ENCODE results near the gene SLC7A1. TPM values are rescaled to one million over a fixed set of nuclear protein-coding genes. Genes with fewer than 3 reads are reported as not detected.

Gene SLC7A1
- polyA plus RNA-seq, 2 of the 4 experiments (the other 2 are of a cell fraction): 19.9 to 24.8 TPM

- TF ChIP-seq SREBF2 (IDR thresholded peaks at IDR 0.05) (no peak), FOSB (CRISPR knock-in tag; IDR thresholded peaks at IDR 0.05) (no peak), ZSCAN20 (CRISPR knock-in tag; IDR thresholded peaks at IDR 0.05) (no peak), HOXB13 (CRISPR knock-in tag; IDR thresholded peaks at IDR 0.05; ENCODE audit: low read depth) (no peak), FOSL2 (IDR thresholded peaks at IDR 0.05) (no peak), FOSL2 (CRISPR knock-in tag; IDR thresholded peaks at IDR 0.05) (no peak), MAZ (IDR thresholded peaks at IDR 0.05; ENCODE audit: borderline replicate concordance, low read depth, low read length) (no peak), KDM5A (IDR thresholded peaks at IDR 0.05) (no peak)
- TF ChIP-seq, protein P1, sequence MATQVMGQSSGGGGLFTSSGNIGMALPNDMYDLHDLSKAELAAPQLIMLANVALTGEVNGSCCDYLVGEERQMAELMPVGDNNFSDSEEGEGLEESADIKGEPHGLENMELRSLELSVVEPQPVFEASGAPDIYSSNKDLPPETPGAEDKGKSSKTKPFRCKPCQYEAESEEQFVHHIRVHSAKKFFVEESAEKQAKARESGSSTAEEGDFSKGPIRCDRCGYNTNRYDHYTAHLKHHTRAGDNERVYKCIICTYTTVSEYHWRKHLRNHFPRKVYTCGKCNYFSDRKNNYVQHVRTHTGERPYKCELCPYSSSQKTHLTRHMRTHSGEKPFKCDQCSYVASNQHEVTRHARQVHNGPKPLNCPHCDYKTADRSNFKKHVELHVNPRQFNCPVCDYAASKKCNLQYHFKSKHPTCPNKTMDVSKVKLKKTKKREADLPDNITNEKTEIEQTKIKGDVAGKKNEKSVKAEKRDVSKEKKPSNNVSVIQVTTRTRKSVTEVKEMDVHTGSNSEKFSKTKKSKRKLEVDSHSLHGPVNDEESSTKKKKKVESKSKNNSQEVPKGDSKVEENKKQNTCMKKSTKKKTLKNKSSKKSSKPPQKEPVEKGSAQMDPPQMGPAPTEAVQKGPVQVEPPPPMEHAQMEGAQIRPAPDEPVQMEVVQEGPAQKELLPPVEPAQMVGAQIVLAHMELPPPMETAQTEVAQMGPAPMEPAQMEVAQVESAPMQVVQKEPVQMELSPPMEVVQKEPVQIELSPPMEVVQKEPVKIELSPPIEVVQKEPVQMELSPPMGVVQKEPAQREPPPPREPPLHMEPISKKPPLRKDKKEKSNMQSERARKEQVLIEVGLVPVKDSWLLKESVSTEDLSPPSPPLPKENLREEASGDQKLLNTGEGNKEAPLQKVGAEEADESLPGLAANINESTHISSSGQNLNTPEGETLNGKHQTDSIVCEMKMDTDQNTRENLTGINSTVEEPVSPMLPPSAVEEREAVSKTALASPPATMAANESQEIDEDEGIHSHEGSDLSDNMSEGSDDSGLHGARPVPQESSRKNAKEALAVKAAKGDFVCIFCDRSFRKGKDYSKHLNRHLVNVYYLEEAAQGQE (IDR thresholded peaks at IDR 0.05): no peak
Observed at GRCh38 chr13:29538652-29539040, 56.8 kb downstream of the SLC7A1 start (continued).

DNA sequence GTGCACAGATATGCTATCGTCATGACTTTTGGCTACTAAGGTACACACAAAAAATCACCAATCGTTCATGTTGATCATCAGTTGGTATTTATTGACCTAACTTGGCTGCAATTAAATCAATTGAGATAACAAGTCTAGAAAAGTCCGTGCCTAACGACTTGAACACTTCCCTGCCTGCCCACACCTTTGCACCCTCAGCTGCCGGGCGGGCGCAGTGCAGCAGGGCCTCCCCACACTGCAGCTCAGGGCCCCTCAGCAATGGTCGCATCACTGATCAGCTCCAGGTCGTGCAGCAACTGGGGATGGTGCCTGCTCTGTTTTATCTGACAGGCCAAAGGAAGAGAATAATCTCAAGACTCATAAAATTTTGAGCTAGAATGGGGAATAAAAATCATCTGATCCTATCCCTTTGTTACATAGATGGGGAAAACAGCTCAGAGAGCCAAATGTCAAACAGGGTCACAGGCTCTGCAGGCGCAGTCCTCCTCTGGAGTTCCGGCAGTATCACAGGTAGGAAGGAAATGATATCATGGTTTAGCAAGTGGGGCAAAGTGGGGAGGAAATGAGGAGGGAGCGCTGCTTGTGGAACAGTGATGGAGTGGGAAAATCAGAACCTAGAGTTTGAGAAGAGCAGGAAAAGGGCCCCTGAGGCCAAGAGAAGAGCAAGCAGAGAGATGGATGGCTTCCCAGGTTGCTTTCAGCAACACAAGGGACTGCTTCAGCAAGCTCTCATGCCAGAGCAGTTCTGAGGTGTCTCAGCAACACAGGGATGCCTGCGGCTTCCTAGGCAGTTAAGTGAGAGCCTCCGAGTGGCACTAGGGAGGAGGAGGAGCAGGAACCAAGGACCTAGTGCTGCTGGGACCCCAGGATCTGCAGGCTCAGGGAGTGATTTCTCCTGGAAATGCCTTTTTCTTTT, 57.5 kb downstream of the SLC7A1 start:
- TF ChIP-seq MYC (IDR thresholded peaks at IDR 0.05; ENCODE audit: borderline replicate concordance, low read length) (no peak), ZFP36 (IDR thresholded peaks at IDR 0.05; ENCODE audit: borderline replicate concordance, partially characterized antibody) (no peak), KDM5A (IDR thresholded peaks at IDR 0.05) (no peak), RFX5 (IDR thresholded peaks at IDR 0.05) (no peak), TFCP2L1 (CRISPR knock-in tag; IDR thresholded peaks at IDR 0.05) (no peak), SREBF2 (IDR thresholded peaks at IDR 0.05) (no peak), PBX3 (IDR thresholded peaks at IDR 0.05) (no peak), CEBPB (IDR thresholded peaks at IDR 0.05) (no peak), HOXB13 (CRISPR knock-in tag; IDR thresholded peaks at IDR 0.05; ENCODE audit: low read depth) (no peak), RARB (CRISPR knock-in tag; IDR thresholded peaks at IDR 0.05) (no peak), HOXB5 (CRISPR knock-in tag; IDR thresholded peaks at IDR 0.05) (no peak), RAD21 (conservative IDR thresholded peaks at IDR 0.05 in 1 of 2, IDR thresholded peaks at IDR 0.05 in 1 of 2) (no peak), POLR2AphosphoS2 (conservative IDR thresholded peaks at IDR 0.05; ENCODE audit: low read length) (no peak), POLR2A (IDR thresholded peaks at IDR 0.05; ENCODE audit: low read length) (no peak), EHF (CRISPR knock-in tag; IDR thresholded peaks at IDR 0.05) (no peak), CHD4 (IDR thresholded peaks at IDR 0.05; ENCODE audit: borderline replicate concordance) (no peak), MAZ (IDR thresholded peaks at IDR 0.05; ENCODE audit: borderline replicate concordance, low read depth, low read length) (no peak)
- TF ChIP-seq, protein P2, sequence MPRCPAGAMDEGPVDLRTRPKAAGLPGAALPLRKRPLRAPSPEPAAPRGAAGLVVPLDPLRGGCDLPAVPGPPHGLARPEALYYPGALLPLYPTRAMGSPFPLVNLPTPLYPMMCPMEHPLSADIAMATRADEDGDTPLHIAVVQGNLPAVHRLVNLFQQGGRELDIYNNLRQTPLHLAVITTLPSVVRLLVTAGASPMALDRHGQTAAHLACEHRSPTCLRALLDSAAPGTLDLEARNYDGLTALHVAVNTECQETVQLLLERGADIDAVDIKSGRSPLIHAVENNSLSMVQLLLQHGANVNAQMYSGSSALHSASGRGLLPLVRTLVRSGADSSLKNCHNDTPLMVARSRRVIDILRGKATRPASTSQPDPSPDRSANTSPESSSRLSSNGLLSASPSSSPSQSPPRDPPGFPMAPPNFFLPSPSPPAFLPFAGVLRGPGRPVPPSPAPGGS (IDR thresholded peaks at IDR 0.05): no peak
- TF ChIP-seq, protein P3, sequence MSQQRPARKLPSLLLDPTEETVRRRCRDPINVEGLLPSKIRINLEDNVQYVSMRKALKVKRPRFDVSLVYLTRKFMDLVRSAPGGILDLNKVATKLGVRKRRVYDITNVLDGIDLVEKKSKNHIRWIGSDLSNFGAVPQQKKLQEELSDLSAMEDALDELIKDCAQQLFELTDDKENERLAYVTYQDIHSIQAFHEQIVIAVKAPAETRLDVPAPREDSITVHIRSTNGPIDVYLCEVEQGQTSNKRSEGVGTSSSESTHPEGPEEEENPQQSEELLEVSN (IDR thresholded peaks at IDR 0.05; ENCODE audit: borderline replicate concordance, low read depth): no peak
- CTCF ChIA-PET: interaction anchor here (0.9 to 1.6 kb wide), 2 partner anchors 26 to 30 kb away, joined by 3 to 6 read pairs; no protein-coding TSS in a partner anchor

More for the DNA sequence above, 57.5 kb downstream of the SLC7A1 start:
- Histone ChIP-seq H3K27ac (no peak overlapping the region), H3K4me2 (no peak overlapping the region), H3K4me1 (no peaks in the 10 kb centered on the region), H3K9me3 (no peaks in the 10 kb centered on the region), H3K4me3 (no peak overlapping the region)
- no peak for FAIRE-seq
- ATAC-seq: no peak
- POLR2A ChIA-PET: no interaction called here
- 95% methylated on average over 14 of the region's 14 CpGs for WGBS (ENCODE audit: missing lambda C conversion rate)
- no peak for DNase-seq (ENCODE audit: low read depth in 1 of 2, low spot score in 1 of 2)

All from A549 (cell line).